Kidney (tissue), 14 donors: ENCODE results near the gene GSG1L. TPM values are rescaled to one million over a fixed set of nuclear protein-coding genes. Genes with fewer than 3 reads are reported as not detected.

ENCODE experiments used
- DNase-seq, 5 donors: peaks; one replicate each; pipeline ENCODE4 v3.0.0-alpha.2; 2013 to 2020
- FAIRE-seq: peaks from 2 replicates; lab custom pipeline; 2012; peaks lifted over from hg19 to GRCh38; lab: Jason Lieb, UNC
- H3K27ac ChIP-seq, 2 donors: one replicate each; pipeline ENCODE4 v1.7.0; 2013; ENCODE audit warnings: low read depth in 2 of 2, low read length in 2 of 2, inconsistent platforms in 1 of 2
- H3K27me3 ChIP-seq: one replicate; pipeline ENCODE4 v1.7.1; 2013; ENCODE audit warnings: low read length, inconsistent platforms; ENCODE audit not compliant: control insufficient read depth, insufficient read depth
- H3K36me3 ChIP-seq, 3 donors: one replicate each; pipeline versions ENCODE4 v1.7.0 to v1.7.1; 2013; ENCODE audit warnings: low read length in 3 of 3, control low read depth in 1 of 3, inconsistent platforms in 1 of 3; ENCODE audit not compliant: insufficient read depth in 3 of 3, control insufficient read depth in 2 of 3
- H3K4me1 ChIP-seq, 3 donors: one replicate each; pipeline versions ENCODE4 v1.7.0 to v1.7.1; 2013; ENCODE audit warnings: low read length in 3 of 3, inconsistent platforms in 1 of 3, low read depth in 1 of 3; ENCODE audit not compliant: control insufficient read depth in 2 of 3, insufficient read depth in 2 of 3
- H3K4me3 ChIP-seq, 3 donors: one replicate each; pipeline versions ENCODE4 v1.7.0 to v1.8.1; 2013; ENCODE audit warnings: low read length in 3 of 3, control low read depth in 1 of 3, inconsistent platforms in 1 of 3
- H3K9ac ChIP-seq, 3 donors: one replicate each; pipeline versions ENCODE4 v1.7.0 to v1.7.1; 2013; ENCODE audit warnings: low read length in 3 of 3, control low read depth in 1 of 3, inconsistent platforms in 1 of 3
- H3K9me3 ChIP-seq, 3 donors: one replicate each; pipeline versions ENCODE4 v1.7.0 to v1.7.1; 2013; ENCODE audit warnings: low read length in 3 of 3, control low read depth in 1 of 3, inconsistent platforms in 1 of 3; ENCODE audit not compliant: control insufficient read depth in 2 of 3, insufficient read depth in 1 of 3
- CTCF ChIP-seq: IDR thresholded peaks from 3 replicates; pipeline ENCODE4 v1.5.1; 2012; ENCODE audit warnings: mild to moderate bottlenecking, moderate library complexity, borderline replicate concordance; ENCODE audit not compliant: insufficient read depth; ENCODE audit errors: extremely low read depth
- intact Hi-C: fragments of 100-400 bp; cut with DNase I; formaldehyde crosslinking; loops from one replicate; pipeline ENCODE4 v1.11.1; 2022
- polyA plus RNA-seq: library from polyadenylated mRNA; stranded (reverse); fragments of 350-450 nt; fragmentation: Illumina TruSeq; extraction: RNeasy Lipid Tissue Mini Kit (QIAGEN cat#74804); gene quantifications from one replicate; pipeline ENCODE4 v1.2.3, GENCODE V29; 2014; ENCODE audit warnings: low read depth, low replicate concordance; ENCODE audit not compliant: insufficient read depth
- total RNA-seq: library from RNA; stranded (reverse); fragmentation: NEBNext Ultra II Directional; extraction: Animal tissue kit (Norgen Biotek cat#: 25700); gene quantifications from one replicate; pipeline ENCODE4 v1.2.1, GENCODE V29; 2021
- donor health status: control.
- donor health status: control.
- donor health status: control.
- donor health status: control.
- donor health status: control.
- donor health status: DM: yes; HTN: yes; CAD: no.
- donor health status: Normal renal cell carcinoma (clear cell type).

The GSG1L gene
- total and polyA plus RNA-seq, 2 donors from 2014 or later, result not detected

GRCh38 chr16:27965801-27966200 lies 97.7 kb downstream of the GSG1L start:
- no peak for TF ChIP-seq CTCF
- Histone ChIP-seq H3K9ac (no peak overlapping the region), H3K9me3 (peaks cover 0 to 5% (median 0%) of the 10 kb centered on the region in 3 donors), H3K27me3 (no peaks in the 10 kb centered on the region), H3K4me1 (no peaks in the 10 kb centered on the region), H3K4me3 (no peak overlapping the region), H3K36me3 (no peaks in the 10 kb centered on the region), H3K27ac (no peak overlapping the region)
- FAIRE-seq (no peak), DNase-seq (no peak)
- intact Hi-C loops, result no loop called here

DNA sequence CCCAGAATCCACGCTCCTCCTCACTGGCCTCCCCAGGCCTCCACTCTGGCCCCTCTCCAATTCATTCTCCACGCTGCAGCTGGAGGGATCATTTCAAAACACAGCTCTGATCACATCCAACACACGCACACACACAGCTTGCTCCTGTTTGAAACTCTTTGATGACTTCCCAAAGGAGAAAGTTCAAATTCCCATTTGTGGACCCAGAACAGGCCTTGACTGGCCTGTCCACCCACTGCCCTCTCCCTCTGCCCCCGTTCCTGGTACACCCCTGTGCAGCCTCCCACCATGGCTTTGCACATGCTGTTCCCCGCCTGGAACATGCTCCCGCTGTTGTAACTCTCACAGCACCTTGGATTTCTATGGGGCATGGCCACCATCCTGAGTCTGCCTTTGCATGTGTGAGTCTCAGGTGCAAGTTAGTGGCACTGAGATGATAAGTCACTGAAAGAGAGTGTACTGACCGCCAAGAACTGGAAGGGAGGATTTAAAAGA lies 100.0 kb downstream of the GSG1L start:
- no peak for TF ChIP-seq CTCF
- FAIRE-seq, result no peak
- intact Hi-C loops, result no loop called here
- Histone ChIP-seq H3K9me3 (peaks cover 0 to 5% (median 0%) of the 10 kb centered on the region in 3 donors), H3K27me3 (no peaks in the 10 kb centered on the region), H3K27ac (no peak overlapping the region), H3K4me1 (no peaks in the 10 kb centered on the region), H3K9ac (no peak overlapping the region), H3K36me3 (no peaks in the 10 kb centered on the region), H3K4me3 (no peak overlapping the region)
- no peak for DNase-seq

- no peaks in the 10 kb centered on the region for H3K36me3 ChIP-seq
- no peaks in the 10 kb centered on the region for H3K4me1 ChIP-seq
- FAIRE-seq (no peak), DNase-seq (no peak)
- no peak for TF ChIP-seq CTCF
- no peak overlapping the region for H3K4me3 ChIP-seq
- H3K9me3 ChIP-seq, result peaks cover 0 to 12% (median 0%) of the 10 kb centered on the region in 3 donors
- H3K27ac ChIP-seq, result no peak overlapping the region
- H3K9ac ChIP-seq, result no peak overlapping the region
- no peaks in the 10 kb centered on the region for H3K27me3 ChIP-seq
- intact Hi-C loops, result no loop called here
Measured at GRCh38 chr16:27962197-27962596, 101.3 kb downstream of the GSG1L start.

GRCh38 chr16:27961296-27961620 lies 102.3 kb downstream of the GSG1L start:
- DNase-seq, result no peak
- H3K9ac ChIP-seq, result no peak overlapping the region
- no peak for TF ChIP-seq CTCF
- H3K4me1 ChIP-seq, result no peaks in the 10 kb centered on the region
- H3K27me3 ChIP-seq, result no peaks in the 10 kb centered on the region
- H3K9me3 ChIP-seq, result peaks cover 0 to 12% (median 0%) of the 10 kb centered on the region in 3 donors
- intact Hi-C loops, result no loop called here
- H3K4me3 ChIP-seq, result no peak overlapping the region
- no peak for FAIRE-seq
- no peak overlapping the region for H3K27ac ChIP-seq
- H3K36me3 ChIP-seq, result no peaks in the 10 kb centered on the region
